Activated naive CD8-positive, alpha-beta T cell (primary cell): ENCODE data around the gene RPS13.
"Not testable (repeated sequence)": the region's sequence is repeated elsewhere in the genome, so short reads cannot be mapped to it uniquely, and the experiment has no call there.

Experiments
- H3K27ac Mint-ChIP-seq: one replicate; pipeline ENCODE4 v1.8.0; 2021; ENCODE audit warnings: mixed read lengths
- H3K27me3 Mint-ChIP-seq: one replicate; pipeline ENCODE4 v1.8.0; 2021; ENCODE audit warnings: mixed read lengths
- H3K36me3 Mint-ChIP-seq: one replicate; pipeline ENCODE4 v1.8.0; 2021; ENCODE audit warnings: mixed read lengths
- H3K4me1 Mint-ChIP-seq: one replicate; pipeline ENCODE4 v1.8.0; 2021; ENCODE audit warnings: low read depth, mixed read lengths
- H3K4me3 Mint-ChIP-seq: one replicate; pipeline ENCODE4 v1.8.0; 2021; ENCODE audit warnings: mild to moderate bottlenecking, mixed read lengths
- H3K9me3 Mint-ChIP-seq: one replicate; pipeline ENCODE4 v1.8.0; 2021; ENCODE audit warnings: low read depth, mixed read lengths

The RPS13 gene

DNA sequence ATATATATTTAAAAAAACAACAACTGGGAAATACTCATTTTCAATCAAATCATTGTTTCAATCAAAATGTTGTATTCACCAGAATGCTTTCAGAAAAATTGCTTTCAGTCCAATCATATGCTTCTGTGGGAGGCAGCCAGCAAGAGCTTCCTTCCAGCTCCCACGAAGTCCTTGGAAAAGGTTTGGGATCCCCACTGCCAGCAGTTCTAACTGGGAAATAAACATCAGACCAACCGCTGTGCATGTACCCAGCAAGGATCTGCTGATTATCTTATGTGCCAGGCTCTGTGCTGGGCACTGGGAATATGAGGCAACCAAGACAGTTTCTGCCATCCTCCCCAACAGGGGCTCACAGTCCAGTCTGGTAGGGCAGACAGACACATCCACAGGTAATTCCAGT, 10.8 kb downstream of the RPS13 start:
- no peaks in the 10 kb centered on the region for H3K9me3 Mint-ChIP-seq
- H3K4me1 Mint-ChIP-seq: no peaks in the 10 kb centered on the region

DNA sequence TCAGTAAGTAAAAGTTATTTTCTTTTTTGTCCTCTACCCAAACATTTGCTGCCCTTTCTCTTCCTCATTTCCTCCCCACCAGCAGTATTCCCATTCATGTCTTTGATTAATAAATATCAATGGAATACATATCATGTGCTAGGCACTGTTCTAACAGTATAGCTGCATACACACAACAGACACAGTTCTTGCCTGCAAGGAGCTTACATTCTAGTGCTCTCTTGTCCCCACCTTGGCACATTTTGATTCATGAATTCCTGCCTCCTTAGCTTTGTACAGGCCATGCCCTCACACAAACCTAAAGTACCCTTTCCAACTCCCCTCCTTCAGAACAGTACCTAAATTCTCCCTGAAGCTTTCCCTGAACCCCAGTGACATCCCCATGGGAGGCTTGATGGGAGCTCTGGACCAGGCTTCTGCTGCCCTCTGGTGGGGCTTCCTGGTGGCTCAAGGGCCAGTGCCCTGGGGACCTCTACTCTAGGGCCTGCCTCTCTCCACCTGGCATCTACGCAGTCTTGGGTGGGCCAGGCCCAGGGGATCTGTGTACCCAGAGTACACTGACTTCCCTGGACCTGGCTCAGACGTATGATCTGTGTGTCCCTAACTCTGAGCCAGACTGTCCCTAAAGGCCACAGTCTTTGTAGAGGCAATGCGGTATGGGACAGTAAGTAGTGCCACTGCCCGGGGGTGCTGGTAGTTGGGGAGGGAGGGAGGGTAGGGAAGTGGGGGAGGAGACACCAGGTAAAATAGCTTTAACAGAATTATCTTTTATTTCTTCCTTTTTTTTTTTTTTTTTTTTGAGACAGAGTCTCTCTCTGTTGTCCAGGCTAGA, 14.1 kb downstream of the RPS13 start:
- H3K27ac Mint-ChIP-seq: no peak overlapping the region
- H3K4me3 Mint-ChIP-seq: no peak overlapping the region
- H3K9me3 Mint-ChIP-seq: no peaks in the 10 kb centered on the region
- no peaks in the 10 kb centered on the region for H3K4me1 Mint-ChIP-seq
- no peaks in the 10 kb centered on the region for H3K36me3 Mint-ChIP-seq
- H3K27me3 Mint-ChIP-seq: no peaks in the 10 kb centered on the region

More for the DNA sequence above, 10.8 kb downstream of the RPS13 start:
- Mint-ChIP-seq H3K27ac (no peak overlapping the region), H3K27me3 (no peaks in the 10 kb centered on the region), H3K4me3 (no peak overlapping the region), H3K36me3 (no peaks in the 10 kb centered on the region)

DNA sequence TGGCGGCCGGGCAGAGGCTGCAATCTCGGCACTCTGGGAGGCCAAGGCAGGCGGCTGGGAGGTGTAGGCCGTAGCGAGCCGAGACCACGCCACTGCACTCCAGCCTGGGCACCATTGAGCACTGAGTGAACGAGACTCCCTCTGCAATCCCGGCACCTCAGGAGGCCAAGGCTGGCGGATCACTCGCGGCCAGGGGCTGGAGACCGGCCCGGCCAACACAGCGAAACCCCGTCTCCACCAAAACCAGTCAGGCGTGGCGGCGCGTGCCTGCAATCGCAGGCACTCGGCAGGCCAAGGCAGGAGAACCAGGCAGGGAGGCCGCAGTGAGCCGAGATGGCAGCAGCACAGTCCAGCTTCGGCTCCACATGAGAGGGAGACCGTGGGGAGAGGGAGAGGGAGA, 26.3 kb downstream of the RPS13 start:
- H3K4me1 Mint-ChIP-seq, H3K27me3 Mint-ChIP-seq, H3K9me3 Mint-ChIP-seq, H3K27ac Mint-ChIP-seq, H3K36me3 Mint-ChIP-seq, H3K4me3 Mint-ChIP-seq: not testable (repeated sequence)

DNA sequence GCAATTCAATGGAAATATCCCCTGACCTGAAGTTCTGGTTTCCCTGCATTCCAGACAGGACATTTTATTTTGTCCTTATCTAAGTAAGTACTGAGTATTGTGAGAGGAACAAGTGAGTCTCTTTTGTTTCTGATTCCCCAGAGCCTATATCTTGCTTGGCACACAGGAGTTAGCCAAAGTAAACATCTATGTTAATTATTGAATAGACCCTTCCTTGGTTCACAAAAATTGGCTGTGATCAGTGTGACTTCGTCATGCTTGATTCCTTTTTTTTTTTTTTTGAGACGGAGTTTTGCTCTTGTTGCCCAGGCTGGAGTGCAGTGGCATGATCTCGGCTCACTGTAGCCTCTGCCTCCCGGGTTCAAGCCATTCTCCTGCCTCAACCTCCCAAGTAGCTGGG, 29.0 kb downstream of the RPS13 start:
- H3K27ac Mint-ChIP-seq, H3K9me3 Mint-ChIP-seq, H3K27me3 Mint-ChIP-seq, H3K36me3 Mint-ChIP-seq, H3K4me3 Mint-ChIP-seq, H3K4me1 Mint-ChIP-seq: not testable (repeated sequence)

DNA sequence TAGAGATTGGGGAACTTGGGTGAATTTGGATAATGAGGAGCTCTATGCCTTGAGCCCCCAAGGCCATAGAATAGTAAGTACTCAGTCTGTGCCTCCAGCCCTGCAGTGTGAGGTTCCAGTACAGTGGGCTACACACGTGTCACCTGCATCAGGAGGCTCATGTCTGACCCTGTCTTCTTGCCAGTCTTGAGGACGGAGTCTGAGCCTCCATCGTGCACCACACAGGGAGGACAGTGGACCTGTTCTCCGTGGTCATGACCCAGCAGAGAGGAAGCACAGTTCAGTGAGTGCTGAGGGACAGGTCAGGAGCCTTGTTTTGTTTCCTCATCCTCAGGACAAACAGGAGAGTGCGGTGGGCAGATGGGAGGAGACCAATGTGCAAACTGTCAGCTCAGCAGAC, 30.8 kb downstream of the RPS13 start:
- no peaks in the 10 kb centered on the region for H3K4me1 Mint-ChIP-seq
- H3K27me3 Mint-ChIP-seq: no peaks in the 10 kb centered on the region
- no peak overlapping the region for H3K27ac Mint-ChIP-seq
- no peaks in the 10 kb centered on the region for H3K36me3 Mint-ChIP-seq
- H3K9me3 Mint-ChIP-seq: no peaks in the 10 kb centered on the region
- H3K4me3 Mint-ChIP-seq: no peak overlapping the region

DNA sequence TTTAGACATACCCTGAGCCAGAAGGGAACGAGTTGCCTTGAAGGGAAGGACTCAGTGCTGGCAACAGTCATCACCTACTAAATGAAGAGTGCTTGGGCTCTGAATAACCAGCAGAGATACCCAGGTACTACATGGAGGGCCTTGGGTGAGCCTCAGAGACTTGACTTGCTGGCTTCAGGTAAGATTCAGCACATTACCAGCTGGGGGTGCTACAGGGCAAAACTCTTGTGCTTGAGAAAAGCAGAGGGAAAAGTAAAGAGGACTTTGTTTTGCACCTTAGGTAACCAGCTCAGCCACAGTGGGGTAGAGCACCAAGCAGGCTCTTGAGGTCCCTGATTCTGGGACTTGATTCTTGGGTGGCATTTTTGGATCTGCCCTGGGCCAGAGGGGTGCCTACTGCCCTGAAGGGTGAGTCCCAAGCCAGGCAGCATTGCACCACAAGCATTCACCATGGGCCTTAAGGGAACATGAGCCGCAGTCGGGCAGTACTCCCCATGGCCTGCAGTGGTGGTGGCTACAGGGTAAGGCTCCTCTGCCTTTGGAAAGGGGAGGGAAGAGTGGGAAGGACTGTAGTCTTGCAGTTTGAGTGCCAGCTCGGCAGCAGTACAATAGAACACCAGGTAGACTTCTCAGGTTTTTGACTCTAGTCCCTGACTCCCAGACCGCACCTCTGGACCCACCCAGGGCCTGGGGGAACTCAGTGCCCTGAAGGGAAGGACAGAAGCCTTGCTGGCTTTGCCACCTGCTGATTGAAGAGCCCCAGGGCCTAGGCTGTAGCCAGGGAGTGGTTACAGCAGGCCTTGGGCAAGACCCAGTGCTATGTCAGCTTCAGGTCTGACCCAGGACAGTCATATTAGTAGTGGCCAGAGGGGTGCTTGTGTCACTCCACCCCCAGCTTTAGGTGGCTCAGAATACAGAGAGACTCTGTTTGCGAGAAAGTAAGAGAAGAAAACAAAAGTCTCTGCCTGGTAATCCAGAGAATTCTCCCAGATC, 40.5 kb downstream of the RPS13 start:
- H3K4me1 Mint-ChIP-seq: no peaks in the 10 kb centered on the region
- peaks cover 3% of the 10 kb centered on the region for H3K9me3 Mint-ChIP-seq
- H3K36me3 Mint-ChIP-seq: peaks cover 15% of the 10 kb centered on the region
- H3K27me3 Mint-ChIP-seq: peaks cover 4% of the 10 kb centered on the region
- no peak overlapping the region for H3K27ac Mint-ChIP-seq
- no peak overlapping the region for H3K4me3 Mint-ChIP-seq

DNA sequence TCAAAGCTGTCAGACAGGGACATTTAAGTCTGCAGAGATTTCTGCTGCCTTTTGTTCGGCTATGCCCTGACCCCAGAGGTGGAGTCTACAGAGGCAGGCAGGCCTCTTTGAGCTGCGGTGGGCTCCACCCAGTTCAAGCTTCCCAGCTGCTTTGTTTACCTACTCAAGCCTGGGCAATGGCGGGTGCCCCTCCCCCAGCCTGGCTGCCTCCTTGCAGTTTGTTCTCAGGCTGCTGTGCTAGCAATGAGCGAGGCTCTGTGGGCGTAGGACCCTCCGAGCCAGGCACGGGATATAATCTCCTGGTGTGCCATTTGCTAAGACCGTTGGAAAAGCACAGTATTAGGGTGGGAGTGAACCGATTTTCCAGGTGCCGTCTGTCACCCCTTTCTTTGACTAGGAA, 43.4 kb downstream of the RPS13 start:
- H3K27me3 Mint-ChIP-seq, H3K27ac Mint-ChIP-seq, H3K9me3 Mint-ChIP-seq: not testable (repeated sequence)

DNA sequence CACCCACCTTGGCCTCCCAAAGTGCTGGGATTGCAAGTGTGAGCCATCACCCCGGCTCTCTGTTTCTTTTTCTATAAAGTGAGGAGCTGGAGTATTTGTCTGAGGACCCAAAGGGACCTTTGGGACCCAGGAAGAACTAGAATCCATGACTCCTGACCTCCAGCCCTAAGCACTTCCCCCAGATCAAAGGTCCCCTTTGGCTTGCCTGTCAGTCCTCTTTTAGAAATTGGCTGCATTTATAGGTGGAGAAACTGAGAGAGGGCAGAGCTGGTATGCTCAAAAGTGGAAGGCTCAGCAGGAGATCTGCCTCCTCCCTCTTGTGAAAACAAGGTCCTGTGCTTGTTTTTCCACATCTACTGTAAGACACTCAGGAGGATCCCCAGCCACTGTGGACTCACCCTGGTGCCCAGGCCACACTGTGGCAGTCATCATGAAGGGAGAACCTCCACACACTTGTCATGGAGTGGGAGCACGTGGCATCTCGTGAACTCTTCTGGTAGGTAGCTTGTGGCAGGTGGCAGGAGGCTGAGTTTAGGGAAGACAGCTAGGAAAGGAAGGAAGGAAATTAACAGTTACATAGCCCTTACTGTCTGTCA, 50.9 kb downstream of the RPS13 start:
- H3K27ac Mint-ChIP-seq: no peak overlapping the region
- no peaks in the 10 kb centered on the region for H3K27me3 Mint-ChIP-seq
- no peak overlapping the region for H3K4me3 Mint-ChIP-seq
- H3K4me1 Mint-ChIP-seq: no peaks in the 10 kb centered on the region
- H3K36me3 Mint-ChIP-seq: peaks cover 5% of the 10 kb centered on the region
- H3K9me3 Mint-ChIP-seq: no peaks in the 10 kb centered on the region

More for the DNA sequence above, 43.4 kb downstream of the RPS13 start:
- not testable (repeated sequence) for H3K4me3 Mint-ChIP-seq, H3K4me1 Mint-ChIP-seq
- peaks cover 14% of the 10 kb centered on the region for H3K36me3 Mint-ChIP-seq

DNA sequence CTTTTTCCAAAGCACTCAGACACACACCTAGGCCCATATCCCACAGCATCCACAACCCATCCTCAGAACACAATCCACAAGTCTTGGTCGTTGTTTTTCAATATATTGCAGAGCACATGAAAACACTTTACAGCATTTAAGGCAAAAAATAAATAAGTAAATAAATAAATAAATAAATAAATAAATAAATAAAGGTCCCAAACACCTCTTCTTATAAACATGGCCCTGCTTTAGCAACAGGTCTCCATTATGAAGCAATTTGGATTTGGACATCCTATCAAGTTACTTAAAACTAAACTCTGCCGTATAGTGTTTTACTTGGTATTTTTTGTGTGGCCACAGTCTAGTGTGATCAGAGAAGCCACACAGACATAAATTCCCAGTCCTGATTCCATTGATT, 52.5 kb downstream of the RPS13 start:
- H3K4me1 Mint-ChIP-seq: no peaks in the 10 kb centered on the region
- H3K9me3 Mint-ChIP-seq: no peaks in the 10 kb centered on the region
- no peak overlapping the region for H3K27ac Mint-ChIP-seq
- H3K4me3 Mint-ChIP-seq: no peak overlapping the region
- peaks cover 5% of the 10 kb centered on the region for H3K36me3 Mint-ChIP-seq
- H3K27me3 Mint-ChIP-seq: no peaks in the 10 kb centered on the region
